ENCODE data around the gene KCNC4.

Gene KCNC4

GRCh38 chr1:110258734-110259133 is 48.6 kb downstream of the KCNC4 start:
- DNase-seq = no peak

- no peak for DNase-seq
Measured at GRCh38 chr1:110259770-110260169, 49.7 kb downstream of the KCNC4 start.

All from activated CD8-positive, alpha-beta memory T cell treated with anti-CD3 and anti-CD28 coated beads, Interleukin-2, amount 50 U/mL, for 4 hours (primary cell).